DND-41 (cell line): ENCODE results near the gene NAT8L.

Source experiments
- ATAC-seq: fragments of 200-7000 bp; cut with Tn5 transposase; 3 replicates; pipeline ENCODE4 v1.9.1; 2021; ENCODE audit warnings: low read depth; ENCODE audit not compliant: insufficient read depth
- DNase-seq: peaks from one replicate; pipeline ENCODE4 v3.0.0-alpha.2; 2020
- H2AFZ ChIP-seq: 2 replicates; pipeline ENCODE4 v1.6.0; 2012; ENCODE audit warnings: low read depth, low read length
- H3K27ac ChIP-seq: 2 replicates; pipeline ENCODE4 v1.5.1; 2012; ENCODE audit warnings: low read length, inconsistent platforms
- H3K27me3 ChIP-seq: fragments of 200-600 bp; sonication (generic); 2 replicates; pipeline ENCODE4 v1.6.0; 2012; ENCODE audit warnings: low read length, mild to moderate bottlenecking, inconsistent platforms; ENCODE audit not compliant: insufficient read depth, poor library complexity
- H3K36me3 ChIP-seq: 2 replicates; pipeline ENCODE4 v1.5.1; 2012; ENCODE audit warnings: low read length, inconsistent platforms; ENCODE audit not compliant: insufficient read depth
- H3K4me1 ChIP-seq: 2 replicates; pipeline ENCODE4 v1.5.1; 2012; ENCODE audit warnings: mild to moderate bottlenecking, low read length; ENCODE audit not compliant: insufficient read depth
- H3K4me2 ChIP-seq: 2 replicates; pipeline ENCODE4 v1.6.0; 2012; ENCODE audit warnings: mild to moderate bottlenecking, moderate library complexity, low read length, inconsistent platforms; ENCODE audit not compliant: insufficient read depth
- H3K4me3 ChIP-seq, 2 experiments: fragments of 200-600 bp in 1 of 2; shearing (Covaris generic) in 1 of 2; 2 replicates each; pipeline ENCODE4 v1.5.1; 2012 to 2016; ENCODE audit warnings: inconsistent platforms in 2 of 2, low read length in 2 of 2, mild to moderate bottlenecking in 2 of 2, low read depth in 1 of 2, moderate library complexity in 1 of 2
- H3K79me2 ChIP-seq: 2 replicates; pipeline ENCODE4 v1.6.0; 2012; ENCODE audit warnings: low read length, inconsistent platforms; ENCODE audit not compliant: insufficient read depth
- H3K9ac ChIP-seq: 2 replicates; pipeline ENCODE4 v1.6.0; 2012; ENCODE audit warnings: low read depth, mild to moderate bottlenecking, inconsistent platforms, low read length, moderate library complexity
- H3K9me3 ChIP-seq: 2 replicates; pipeline ENCODE4 v1.5.1; 2012; ENCODE audit warnings: low read length, moderate library complexity, mild to moderate bottlenecking, inconsistent platforms; ENCODE audit not compliant: insufficient read depth, severe bottlenecking
- H4K20me1 ChIP-seq: 2 replicates; pipeline ENCODE4 v1.6.0; 2012; ENCODE audit warnings: low read length; ENCODE audit not compliant: insufficient read depth
- CTCF ChIP-seq: IDR thresholded peaks from 2 replicates; pipeline ENCODE4 v1.5.1; 2012; ENCODE audit warnings: borderline replicate concordance, low read length, moderate library complexity, mild to moderate bottlenecking; ENCODE audit not compliant: poor library complexity, severe bottlenecking; ENCODE audit errors: extremely low read depth
- EZH2 ChIP-seq: IDR thresholded peaks from 3 replicates; pipeline ENCODE4 v1.6.1; 2012; ENCODE audit warnings: borderline replicate concordance, low read depth, mild to moderate bottlenecking, moderate library complexity, low read length, inconsistent platforms; ENCODE audit not compliant: severe bottlenecking

NAT8L gene

GRCh38 chr4:2069161-2069971 lies 10.2 kb downstream of the NAT8L start:
- DNase-seq (no peak), ATAC-seq (no peak)
- Histone ChIP-seq H4K20me1 (no peaks in the 10 kb centered on the region; the same call in 1 of the 2 replicates), H3K79me2 (no peaks in the 10 kb centered on the region), H3K4me3 (no peak overlapping the region), H3K4me1 (no peaks in the 10 kb centered on the region), H3K27me3 (no peaks in the 10 kb centered on the region), H3K27ac (no peak overlapping the region), H3K36me3 (no peaks in the 10 kb centered on the region), H3K4me2 (no peak overlapping the region), H3K9me3 (no peaks in the 10 kb centered on the region), H3K9ac (no peak overlapping the region), H2AFZ (no peak overlapping the region)
- TF ChIP-seq EZH2 (no peak), CTCF (no peak)

GRCh38 chr4:2069986-2070385 lies 10.9 kb downstream of the NAT8L start:
- no peak overlapping the region for H3K27ac ChIP-seq
- H4K20me1 ChIP-seq: no peaks in the 10 kb centered on the region; the same call in 1 of the 2 replicates
- ATAC-seq (no peak), DNase-seq (no peak)
- H3K36me3 ChIP-seq: no peaks in the 10 kb centered on the region
- H3K9ac ChIP-seq: no peak overlapping the region
- H3K9me3 ChIP-seq: no peaks in the 10 kb centered on the region
- no peak overlapping the region for H3K4me2 ChIP-seq
- no peak overlapping the region for H3K4me3 ChIP-seq
- H2AFZ ChIP-seq: no peak overlapping the region
- H3K4me1 ChIP-seq: no peaks in the 10 kb centered on the region
- no peaks in the 10 kb centered on the region for H3K79me2 ChIP-seq
- TF ChIP-seq EZH2 (no peak), CTCF (no peak)
- no peaks in the 10 kb centered on the region for H3K27me3 ChIP-seq

GRCh38 chr4:2070421-2071251 lies 11.5 kb downstream of the NAT8L start:
- no peak overlapping the region for H3K27ac ChIP-seq
- no peak overlapping the region for H2AFZ ChIP-seq
- TF ChIP-seq CTCF: no peak
- no peak for TF ChIP-seq EZH2
- H3K4me3 ChIP-seq: no peak overlapping the region
- no peaks in the 10 kb centered on the region for H3K36me3 ChIP-seq
- H3K79me2 ChIP-seq: no peaks in the 10 kb centered on the region
- H3K4me1 ChIP-seq: no peaks in the 10 kb centered on the region
- no peaks in the 10 kb centered on the region for H3K9me3 ChIP-seq
- no peak for ATAC-seq
- H4K20me1 ChIP-seq: no peaks in the 10 kb centered on the region; the same call in 1 of the 2 replicates
- DNase-seq: no peak
- no peaks in the 10 kb centered on the region for H3K27me3 ChIP-seq
- H3K4me2 ChIP-seq: no peak overlapping the region
- H3K9ac ChIP-seq: no peak overlapping the region
